Measurements from ENCODE around the gene HS6ST3.
"Not testable (repeated sequence)": the region's sequence is repeated elsewhere in the genome, so short reads cannot be mapped to it uniquely, and the experiment has no call there.

Gene HS6ST3

DNA sequence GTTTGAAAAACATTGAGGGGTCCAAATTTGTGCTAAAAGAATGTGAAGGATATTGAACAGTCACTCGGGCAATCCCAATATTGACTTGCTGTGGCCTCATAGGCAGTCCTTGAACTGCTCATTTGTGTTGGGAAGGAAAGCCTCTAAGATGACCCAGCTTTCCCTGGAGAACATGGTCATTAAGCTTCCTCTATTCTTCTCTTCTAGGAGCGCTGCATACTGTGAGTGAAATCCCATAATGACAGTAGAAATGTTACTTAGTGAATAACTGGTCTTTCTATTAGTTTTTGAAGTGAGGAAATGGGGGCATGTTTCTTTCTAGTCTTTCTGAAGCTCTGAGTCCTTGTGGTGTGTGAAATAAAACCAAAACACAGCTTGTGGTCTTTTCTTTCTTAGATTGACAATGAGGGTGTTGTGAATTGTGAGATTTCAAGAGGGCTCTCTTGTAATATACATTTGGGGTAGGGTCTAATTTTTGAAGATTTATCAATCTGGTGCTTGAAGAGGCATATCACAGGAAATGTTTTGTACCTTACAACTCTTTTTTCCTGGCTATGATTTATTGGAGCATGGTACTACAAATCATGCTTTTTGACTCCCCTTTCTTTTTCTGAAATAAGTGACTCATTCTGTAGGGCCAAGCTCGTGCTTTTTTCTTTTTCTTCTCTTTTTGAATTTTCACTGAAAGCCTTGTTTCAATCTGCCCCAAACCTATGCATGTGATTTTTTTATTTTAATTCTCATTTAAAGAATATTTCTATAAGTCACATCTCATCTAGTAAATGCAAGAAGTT, 653.6 kb downstream of the HS6ST3 start:
- no peak for DNase-seq (ENCODE audit: low read depth)

- DNase-seq (ENCODE audit: low read depth) = no peak
Measured at GRCh38 chr13:96744367-96745331, 654.7 kb downstream of the HS6ST3 start.

DNA sequence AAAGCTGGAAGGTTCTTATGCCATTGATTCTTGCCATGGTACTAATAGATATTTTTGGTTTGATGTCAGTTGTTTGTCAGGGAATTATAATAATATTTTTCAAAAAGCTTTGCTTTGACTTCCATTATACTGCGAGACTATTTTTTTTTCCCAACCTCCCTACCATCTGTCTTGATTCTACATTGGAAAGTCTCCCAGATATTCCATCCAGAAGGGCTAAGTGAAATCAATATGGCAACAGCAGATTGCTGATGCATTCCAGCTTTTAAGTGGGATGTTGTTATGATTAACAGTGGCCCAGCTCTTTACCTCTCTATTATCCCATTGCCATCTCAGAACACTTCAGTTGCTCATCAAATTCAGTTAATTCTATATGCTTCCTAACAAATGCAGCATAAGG, 657.0 kb downstream of the HS6ST3 start:
- DNase-seq (ENCODE audit: low read depth) = no peak

DNA sequence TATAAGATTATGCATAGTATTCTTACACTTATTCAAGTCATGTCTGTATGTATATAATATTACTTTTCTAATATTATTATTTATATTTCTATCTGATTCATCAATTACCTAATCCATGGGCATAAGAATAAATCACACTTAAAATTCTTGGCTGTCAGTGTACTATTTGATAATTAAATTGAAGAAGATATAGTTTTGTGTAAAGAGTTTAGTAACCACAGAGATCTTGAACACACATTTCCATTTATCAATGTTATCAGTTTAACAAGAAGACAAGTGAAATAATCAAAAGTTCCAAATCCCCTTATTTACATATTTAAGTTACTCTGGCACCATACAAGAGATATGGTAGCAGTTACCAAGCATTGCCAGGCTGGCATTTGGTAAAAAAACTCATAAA, 659.9 kb downstream of the HS6ST3 start:
- no peak for DNase-seq (ENCODE audit: low read depth)

GRCh38 chr13:96751089-96751488, 661.2 kb downstream of the HS6ST3 start:
- DNase-seq (ENCODE audit: low read depth) = no peak

DNA sequence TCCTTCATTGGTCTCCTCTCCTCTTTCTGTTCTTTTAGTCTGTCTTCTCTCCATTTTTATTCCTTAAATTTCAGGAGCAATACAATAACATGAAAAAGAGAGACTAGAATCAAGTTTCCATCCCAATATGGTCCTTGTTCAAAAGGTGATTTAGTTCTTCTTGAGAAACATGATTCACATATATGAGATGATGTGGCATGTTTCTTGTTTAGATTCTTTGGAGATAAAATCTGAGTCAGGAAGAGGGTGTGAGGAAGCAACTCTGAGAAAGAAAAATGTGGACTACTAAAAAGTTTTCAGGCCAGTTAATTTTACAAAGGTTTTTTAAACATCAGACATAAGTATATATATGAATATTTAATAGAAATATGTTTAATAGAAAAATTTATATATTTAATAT, 673.0 kb downstream of the HS6ST3 start:
- DNase-seq (ENCODE audit: low read depth) = no peak

DNA sequence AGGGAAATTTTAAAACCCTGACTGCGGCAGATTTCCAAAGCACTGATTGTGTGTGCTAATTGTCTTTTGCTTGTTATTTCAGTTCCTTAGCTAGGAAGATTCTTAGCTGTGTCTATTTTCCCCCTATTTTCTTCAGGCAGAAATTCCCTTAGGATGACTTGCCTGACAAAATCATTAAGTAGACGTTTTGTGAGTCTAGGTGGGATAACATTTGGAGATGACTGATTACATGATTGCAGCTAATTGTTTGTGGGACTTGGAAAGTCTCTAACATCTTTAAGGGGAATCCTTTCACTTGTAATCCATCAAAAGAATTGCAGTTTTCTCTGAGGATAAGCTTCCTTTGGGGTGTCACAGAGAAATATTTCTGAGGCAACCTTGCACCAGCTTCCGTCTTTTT, 676.4 kb downstream of the HS6ST3 start:
- no peak for DNase-seq (ENCODE audit: low read depth)

GRCh38 chr13:96768524-96768923, 678.6 kb downstream of the HS6ST3 start:
- no peak for DNase-seq (ENCODE audit: low read depth)

DNA sequence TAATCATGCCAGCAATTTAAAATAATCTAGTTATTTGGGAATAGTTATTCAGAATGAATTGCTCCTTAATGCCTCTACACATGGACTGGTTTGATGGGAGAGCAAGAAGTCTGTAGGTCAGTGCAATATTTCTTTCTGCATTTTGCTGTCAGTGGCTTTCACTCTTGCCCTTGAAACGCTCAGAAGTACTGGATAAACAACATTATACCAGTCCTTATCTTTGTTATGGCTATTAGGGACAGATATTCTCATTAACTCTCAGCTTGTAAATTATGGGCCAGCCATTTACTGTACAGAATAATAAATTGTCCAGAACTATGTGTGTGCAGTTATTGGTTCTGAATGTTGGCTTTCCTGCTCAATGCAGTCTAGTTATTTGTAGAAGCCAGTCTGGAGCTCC, 680.0 kb downstream of the HS6ST3 start:
- no peak for DNase-seq (ENCODE audit: low read depth)

DNA sequence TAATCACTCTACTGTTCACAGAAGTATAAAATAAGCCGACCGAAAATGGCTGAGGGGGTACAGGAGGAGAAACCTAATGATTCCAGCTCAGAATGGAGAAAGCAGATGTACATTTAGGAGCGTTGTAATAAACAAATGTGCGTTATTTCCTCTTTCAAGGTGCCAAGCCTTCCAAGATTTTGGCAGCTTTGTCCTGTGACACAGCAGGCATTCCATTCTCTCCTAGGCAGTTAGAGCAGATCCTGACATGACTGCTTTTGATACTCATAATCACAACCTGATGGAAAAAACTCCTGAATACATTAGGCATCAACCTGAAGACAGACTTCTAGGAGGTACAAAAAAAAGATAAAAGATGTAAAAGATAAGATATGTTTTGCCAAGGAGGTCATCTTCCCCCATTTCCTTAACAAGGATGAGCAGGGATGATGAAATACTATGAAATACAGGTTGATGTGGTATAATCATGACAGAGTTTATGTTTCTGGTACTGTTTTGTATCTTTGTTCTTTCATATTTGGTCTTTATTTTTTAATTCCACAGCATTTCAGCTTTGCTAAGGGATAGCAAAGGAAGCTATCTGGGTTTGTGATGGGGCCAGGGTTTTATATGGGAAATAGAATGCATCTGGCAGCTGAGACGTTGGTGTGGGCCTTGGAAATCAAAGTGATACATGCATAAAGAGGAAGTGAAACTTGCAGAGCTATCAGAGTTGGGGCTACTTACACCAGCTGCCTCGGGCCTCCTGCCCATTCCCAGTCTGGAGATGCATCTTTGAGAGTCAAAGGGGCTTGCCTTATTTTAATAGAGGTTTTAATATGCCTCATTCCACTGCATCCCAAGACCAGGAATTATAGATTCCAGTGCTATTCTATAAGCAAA, 681.8 kb downstream of the HS6ST3 start:
- no peak for DNase-seq (ENCODE audit: low read depth)

GRCh38 chr13:96772426-96772825, 682.5 kb downstream of the HS6ST3 start:
- DNase-seq (ENCODE audit: low read depth) = no peak

DNA sequence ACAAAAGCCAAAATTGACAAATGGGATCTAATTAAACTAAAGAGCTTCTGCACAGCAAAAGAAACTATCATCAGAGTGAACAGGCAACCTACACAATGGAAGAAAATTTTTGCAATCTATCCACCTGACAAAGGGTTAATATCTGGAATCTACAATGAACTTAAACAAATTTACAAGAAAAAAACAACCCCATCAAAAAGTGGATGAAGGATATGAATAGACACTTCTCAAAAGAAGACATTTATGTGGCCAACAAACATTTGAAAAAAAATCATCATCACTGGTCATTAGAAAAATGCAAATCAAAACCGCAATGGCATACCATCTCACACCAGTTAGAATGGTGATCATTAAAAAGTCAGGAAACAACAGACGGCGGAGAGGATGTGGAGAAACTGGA, 688.4 kb downstream of the HS6ST3 start:
- DNase-seq (ENCODE audit: low read depth) = not testable (repeated sequence)

DNA sequence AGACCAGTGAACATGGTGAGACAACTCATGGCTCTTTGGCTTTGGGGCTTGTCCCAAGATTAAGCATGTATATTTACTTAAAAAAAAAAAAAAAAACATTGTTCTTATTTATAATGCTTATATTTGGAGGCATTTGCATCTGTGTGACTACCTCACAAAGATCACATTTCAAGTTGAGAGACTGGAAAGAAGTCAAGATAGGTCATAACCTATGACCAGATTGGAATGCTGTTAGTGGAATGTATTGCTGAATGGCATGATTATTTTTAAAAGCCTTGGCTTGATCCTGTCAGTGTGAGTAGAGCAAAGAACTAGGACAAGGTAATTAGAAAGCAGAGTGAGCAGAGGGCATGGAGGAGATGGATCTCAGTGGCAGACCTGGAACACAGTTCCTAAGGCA, 689.8 kb downstream of the HS6ST3 start:
- DNase-seq (ENCODE audit: low read depth) = no peak

GRCh38 chr13:96780105-96780504, 690.2 kb downstream of the HS6ST3 start:
- DNase-seq (ENCODE audit: low read depth) = no peak

DNA sequence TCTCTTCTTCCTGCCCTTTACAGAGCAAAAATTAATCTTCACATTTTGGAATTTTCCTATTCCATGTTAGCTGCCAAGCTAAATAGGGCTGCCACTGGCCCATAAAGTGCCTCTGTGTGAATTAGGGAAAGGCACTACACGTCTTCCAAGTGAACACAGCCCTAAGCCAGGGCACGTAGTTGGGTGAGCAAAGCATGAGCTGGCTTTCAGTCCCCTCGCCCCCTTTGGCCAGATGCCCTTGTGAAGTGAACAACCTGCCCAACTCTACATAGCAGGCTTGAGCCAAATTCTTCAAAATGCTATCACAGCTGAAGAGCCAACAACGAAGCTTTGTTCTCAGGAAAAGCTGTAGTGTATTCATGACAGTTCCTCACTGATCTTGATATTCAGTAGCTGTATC, 691.2 kb downstream of the HS6ST3 start:
- DNase-seq (ENCODE audit: low read depth) = no peak

DNA sequence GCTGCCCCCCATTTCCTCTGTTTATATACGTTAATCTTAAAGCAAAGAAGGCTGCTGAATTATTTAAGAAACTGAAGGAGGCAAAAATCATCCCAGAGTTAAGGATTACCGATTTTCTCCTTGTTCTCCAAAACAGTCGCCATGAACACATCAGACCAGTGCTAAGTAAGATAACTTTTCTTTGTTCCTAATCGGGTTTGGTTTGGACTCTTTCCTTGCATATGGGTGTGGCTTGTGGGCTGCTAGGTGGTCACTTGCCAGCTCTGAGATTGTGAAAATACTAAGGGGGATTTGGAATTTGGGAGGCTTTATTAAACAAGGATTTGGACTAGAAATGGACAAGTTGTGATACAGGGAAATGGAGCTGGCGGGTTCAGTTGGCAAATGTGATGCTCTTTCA, 692.3 kb downstream of the HS6ST3 start:
- no peak for DNase-seq (ENCODE audit: low read depth)

- DNase-seq (ENCODE audit: low read depth) = no peak
Measured at GRCh38 chr13:96783057-96783456, 693.1 kb downstream of the HS6ST3 start.

DNA sequence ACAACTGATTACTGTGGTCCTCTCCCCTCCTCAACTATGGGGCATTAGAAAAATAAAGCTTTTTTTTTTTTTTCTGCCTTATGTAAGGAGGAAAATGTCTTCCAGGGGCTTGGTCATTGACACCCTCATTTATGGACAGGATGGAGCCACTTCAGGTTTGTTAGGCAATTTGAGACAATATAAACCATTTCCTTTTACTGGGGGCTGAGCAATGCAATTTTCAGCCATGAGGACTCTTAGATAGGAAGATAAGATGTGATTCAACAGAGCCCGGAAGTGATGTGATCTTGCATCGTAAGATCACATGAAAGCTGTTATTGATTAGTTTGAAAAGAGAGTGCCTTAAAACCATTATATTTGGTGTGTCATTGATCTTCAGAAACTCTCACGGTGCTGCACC, 693.6 kb downstream of the HS6ST3 start:
- no peak for DNase-seq (ENCODE audit: low read depth)

DNA sequence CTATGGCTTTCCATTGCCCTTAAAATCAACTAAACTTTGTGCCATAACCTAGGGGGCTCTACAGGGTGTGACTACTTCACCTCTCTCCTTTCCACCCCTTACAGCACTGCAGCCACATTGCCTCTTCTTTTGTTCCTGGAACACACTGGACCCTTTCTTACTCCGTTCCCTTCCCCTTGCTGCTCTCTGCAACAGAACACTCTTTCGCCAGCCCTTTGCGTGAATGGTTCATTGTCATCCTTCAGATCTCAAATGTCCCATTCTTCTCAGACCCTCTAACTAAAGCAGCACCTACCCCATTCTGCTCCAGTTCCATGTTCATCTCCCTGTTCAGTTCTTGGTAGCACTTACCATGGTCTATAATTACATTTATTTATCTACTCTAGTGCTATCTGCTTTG, 696.1 kb downstream of the HS6ST3 start:
- DNase-seq (ENCODE audit: low read depth) = no peak

DNA sequence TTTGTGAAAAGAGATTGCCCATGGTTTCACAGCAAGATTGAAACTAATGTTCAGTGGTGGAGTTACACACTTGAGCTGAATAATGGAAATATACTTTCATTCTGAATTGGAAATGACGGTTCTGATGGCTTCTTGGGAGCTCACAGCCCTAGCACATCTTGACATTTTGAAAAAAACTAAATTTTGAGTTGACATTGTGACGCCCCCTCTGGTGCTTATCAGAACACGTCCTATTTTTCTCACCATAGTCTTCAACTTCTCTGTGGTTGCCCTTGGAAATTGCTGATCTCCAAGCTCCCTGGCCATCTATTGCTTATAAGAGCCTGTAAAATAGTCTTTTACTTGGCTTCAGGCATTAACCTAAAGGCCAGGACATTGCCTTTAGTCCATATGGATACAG, 702.3 kb downstream of the HS6ST3 start:
- DNase-seq (ENCODE audit: low read depth) = no peak

GRCh38 chr13:96792736-96793403, 703.0 kb downstream of the HS6ST3 start:
- no peak for DNase-seq (ENCODE audit: low read depth)

GRCh38 chr13:96793404-96793755, 703.5 kb downstream of the HS6ST3 start:
- DNase-seq (ENCODE audit: low read depth) = no peak
